VCaP (cell line): ENCODE measurements around the gene CFAP47.

Experiments used
- H3K27ac ChIP-seq: fragments of 450-650 bp; 2 replicates; pipeline ENCODE4 v1.5.1; 2017
- TF ChIP-seq, protein P1 (sequence below): fragments of 450-650 bp; conservative IDR thresholded peaks from 2 replicates; pipeline ENCODE4 v1.5.1; 2017; ENCODE audit warnings: mild to moderate bottlenecking, moderate library complexity

CFAP47 gene

GRCh38 chrX:36357855-36358254 lies 438.3 kb downstream of the CFAP47 start:
- no peak overlapping the region for H3K27ac ChIP-seq
- TF ChIP-seq, protein P1, sequence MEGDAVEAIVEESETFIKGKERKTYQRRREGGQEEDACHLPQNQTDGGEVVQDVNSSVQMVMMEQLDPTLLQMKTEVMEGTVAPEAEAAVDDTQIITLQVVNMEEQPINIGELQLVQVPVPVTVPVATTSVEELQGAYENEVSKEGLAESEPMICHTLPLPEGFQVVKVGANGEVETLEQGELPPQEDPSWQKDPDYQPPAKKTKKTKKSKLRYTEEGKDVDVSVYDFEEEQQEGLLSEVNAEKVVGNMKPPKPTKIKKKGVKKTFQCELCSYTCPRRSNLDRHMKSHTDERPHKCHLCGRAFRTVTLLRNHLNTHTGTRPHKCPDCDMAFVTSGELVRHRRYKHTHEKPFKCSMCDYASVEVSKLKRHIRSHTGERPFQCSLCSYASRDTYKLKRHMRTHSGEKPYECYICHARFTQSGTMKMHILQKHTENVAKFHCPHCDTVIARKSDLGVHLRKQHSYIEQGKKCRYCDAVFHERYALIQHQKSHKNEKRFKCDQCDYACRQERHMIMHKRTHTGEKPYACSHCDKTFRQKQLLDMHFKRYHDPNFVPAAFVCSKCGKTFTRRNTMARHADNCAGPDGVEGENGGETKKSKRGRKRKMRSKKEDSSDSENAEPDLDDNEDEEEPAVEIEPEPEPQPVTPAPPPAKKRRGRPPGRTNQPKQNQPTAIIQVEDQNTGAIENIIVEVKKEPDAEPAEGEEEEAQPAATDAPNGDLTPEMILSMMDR, result no peak

DNA sequence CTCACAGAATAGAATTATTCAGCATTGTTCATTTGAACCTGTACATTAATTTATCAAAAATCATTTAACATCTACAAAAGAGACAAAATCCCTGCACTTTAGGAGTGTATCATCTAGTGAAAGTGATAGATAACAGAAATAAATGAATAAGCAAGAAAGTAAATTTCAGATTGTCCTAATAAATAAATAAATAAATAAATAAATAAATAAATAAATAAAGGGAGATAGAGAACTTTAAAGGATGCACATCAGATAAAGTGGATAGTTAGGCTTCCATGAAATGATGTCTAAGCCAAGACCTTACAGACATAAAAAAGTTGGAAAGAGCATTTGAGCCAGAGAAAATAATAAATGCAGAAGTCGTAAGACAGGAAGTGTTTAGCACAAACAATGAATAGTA lies 444.7 kb downstream of the CFAP47 start:
- H3K27ac ChIP-seq, result no peak overlapping the region
- TF ChIP-seq, protein P1, result no peak

- TF ChIP-seq, protein P1, result no peak
Measured at GRCh38 chrX:36383495-36383894, 464.0 kb downstream of the CFAP47 start.

GRCh38 chrX:36388901-36389300 lies 469.4 kb downstream of the CFAP47 start:
- TF ChIP-seq, protein P1, result no peak
- no peak overlapping the region for H3K27ac ChIP-seq

More at GRCh38 chrX:36383495-36383894, 464.0 kb downstream of the CFAP47 start:
- H3K27ac ChIP-seq, result no peak overlapping the region

- TF ChIP-seq, protein P1, result no peak
Measured at GRCh38 chrX:36401774-36402173, 482.2 kb downstream of the CFAP47 start.

DNA sequence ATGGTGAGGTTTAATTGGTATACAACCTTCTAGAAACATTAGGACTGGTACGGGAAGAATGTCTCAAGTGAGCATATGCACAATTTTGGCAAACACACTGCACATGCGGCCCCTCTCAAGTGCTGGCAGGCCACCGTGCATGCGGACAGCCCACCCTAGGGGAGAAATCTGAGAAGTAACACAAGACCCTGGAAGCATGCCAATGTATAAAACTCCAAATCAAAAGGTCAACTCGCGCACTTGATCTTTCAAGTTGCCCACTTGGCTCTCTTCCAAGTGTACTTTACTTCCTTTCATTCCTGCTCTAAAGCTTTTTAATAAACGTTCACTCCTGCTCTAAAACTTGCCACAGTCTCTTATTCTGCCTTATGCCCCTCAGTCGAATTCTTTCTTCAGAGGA lies 488.3 kb downstream of the CFAP47 start:
- H3K27ac ChIP-seq, result no peak overlapping the region

More at GRCh38 chrX:36401774-36402173, 482.2 kb downstream of the CFAP47 start:
- no peak overlapping the region for H3K27ac ChIP-seq

GRCh38 chrX:36414056-36414455 lies 494.5 kb downstream of the CFAP47 start:
- TF ChIP-seq, protein P1, result no peak
- no peak overlapping the region for H3K27ac ChIP-seq

More for the DNA sequence above, 488.3 kb downstream of the CFAP47 start:
- TF ChIP-seq, protein P1, result no peak
